ENCODE data around the gene DAPP1.

DAPP1 gene

DNA sequence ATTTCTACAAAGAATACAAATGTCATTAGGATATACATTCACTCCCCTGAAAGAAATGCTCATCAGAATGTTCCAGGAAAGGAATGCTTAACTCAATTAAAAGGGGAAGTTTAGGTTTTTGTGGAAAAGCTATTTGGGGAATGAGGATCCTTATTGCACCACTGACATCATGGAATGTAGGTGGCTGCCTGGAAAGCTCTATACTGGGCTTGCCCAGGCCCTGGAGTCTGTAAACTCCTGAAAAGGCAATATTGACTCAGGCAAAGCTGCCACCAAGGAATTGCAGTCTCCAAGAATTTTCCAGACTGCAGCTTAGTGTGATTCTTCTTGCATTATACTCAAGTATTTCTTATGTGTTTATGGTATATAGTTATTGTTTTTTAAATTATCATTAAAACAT, 15.7 kb downstream of the DAPP1 start:
- peaks cover 37% of the 10 kb centered on the region for H3K4me1 Mint-ChIP-seq
- DNase-seq (ENCODE audit: low spot score in 2 of 2) (no peak), ATAC-seq (ENCODE audit: low read depth) (no peak)
- H3K27me3 Mint-ChIP-seq: no peaks in the 10 kb centered on the region
- H3K36me3 Mint-ChIP-seq: peaks cover 30% of the 10 kb centered on the region
- H3K4me3 Mint-ChIP-seq: no peak overlapping the region
- H3K27ac Mint-ChIP-seq: peak overlapping the region; percentile 65
- no peaks in the 10 kb centered on the region for H3K9me3 Mint-ChIP-seq

DNA sequence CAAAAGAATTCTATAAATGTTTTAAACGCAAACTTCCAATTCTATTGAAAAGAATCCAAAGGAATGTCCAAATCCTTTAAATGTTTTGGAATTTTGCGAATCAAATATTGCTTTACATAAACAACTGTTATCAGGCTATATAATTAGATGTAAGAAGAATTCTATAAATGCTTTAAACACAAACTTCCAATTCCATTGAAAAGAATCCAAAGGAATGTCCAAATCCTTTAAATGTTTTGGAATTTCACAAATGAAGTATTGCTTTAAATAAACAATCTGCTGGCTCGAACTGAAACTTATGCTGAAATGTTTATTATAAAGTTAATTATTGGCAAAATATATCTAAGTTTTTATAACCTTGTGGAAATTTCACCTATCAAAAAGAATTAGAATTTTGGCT, 16.1 kb downstream of the DAPP1 start:
- Mint-ChIP-seq H3K27me3 (no peaks in the 10 kb centered on the region), H3K27ac (no peak overlapping the region), H3K36me3 (peaks cover 30% of the 10 kb centered on the region), H3K4me3 (no peak overlapping the region), H3K9me3 (no peaks in the 10 kb centered on the region), H3K4me1 (peaks cover 34% of the 10 kb centered on the region)
- ATAC-seq (ENCODE audit: low read depth) (no peak), DNase-seq (ENCODE audit: low spot score in 2 of 2) (no peak)

DNA sequence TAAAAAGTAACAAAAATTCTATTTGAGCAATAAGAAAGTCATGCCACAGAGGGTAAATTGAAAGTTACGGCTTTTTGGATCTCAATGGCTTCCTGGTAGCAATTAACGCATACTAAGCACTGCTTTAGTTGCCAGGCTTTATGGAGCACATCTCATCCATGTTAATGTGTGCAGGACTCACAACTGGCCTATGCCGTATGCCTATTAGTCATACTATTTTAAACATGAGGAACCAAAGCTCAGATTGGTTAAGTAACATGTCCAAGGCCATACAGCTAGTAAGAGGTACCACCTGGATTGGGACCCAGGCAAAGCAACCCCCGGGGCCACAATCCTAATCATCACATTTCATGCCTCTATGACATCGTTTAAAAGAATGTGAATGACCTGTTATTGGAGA, 17.1 kb downstream of the DAPP1 start:
- Mint-ChIP-seq H3K4me3 (no peak overlapping the region), H3K9me3 (no peaks in the 10 kb centered on the region), H3K27me3 (no peaks in the 10 kb centered on the region), H3K36me3 (peaks cover 29% of the 10 kb centered on the region), H3K4me1 (peaks cover 30% of the 10 kb centered on the region), H3K27ac (no peak overlapping the region)
- ATAC-seq (ENCODE audit: low read depth) (no peak), DNase-seq (ENCODE audit: low spot score in 2 of 2) (no peak)

DNA sequence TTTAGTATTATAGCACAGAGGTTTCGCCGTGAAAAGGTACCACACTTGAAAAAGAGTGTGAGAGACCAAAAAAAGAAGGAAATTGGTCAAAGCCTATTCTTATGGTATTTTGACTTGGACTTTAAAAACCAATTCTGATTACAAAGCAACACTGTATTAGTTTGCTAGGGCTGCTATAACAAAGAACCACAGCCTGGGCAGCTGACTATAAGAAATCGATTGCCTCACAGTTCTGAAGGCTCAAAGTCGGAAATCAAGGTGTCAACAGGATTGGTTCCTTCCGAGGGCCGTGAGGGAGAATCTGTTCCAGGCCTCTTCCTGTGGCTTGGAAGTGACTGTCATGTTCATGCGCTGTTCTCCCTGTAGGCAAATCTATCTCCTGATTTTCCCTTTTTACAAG, 17.9 kb downstream of the DAPP1 start:
- Mint-ChIP-seq H3K27me3 (no peaks in the 10 kb centered on the region), H3K9me3 (no peaks in the 10 kb centered on the region), H3K4me1 (peaks cover 30% of the 10 kb centered on the region), H3K4me3 (no peak overlapping the region), H3K27ac (no peak overlapping the region), H3K36me3 (peaks cover 36% of the 10 kb centered on the region)
- ATAC-seq (ENCODE audit: low read depth): no peak
- no peak for DNase-seq (ENCODE audit: low spot score in 2 of 2)

DNA sequence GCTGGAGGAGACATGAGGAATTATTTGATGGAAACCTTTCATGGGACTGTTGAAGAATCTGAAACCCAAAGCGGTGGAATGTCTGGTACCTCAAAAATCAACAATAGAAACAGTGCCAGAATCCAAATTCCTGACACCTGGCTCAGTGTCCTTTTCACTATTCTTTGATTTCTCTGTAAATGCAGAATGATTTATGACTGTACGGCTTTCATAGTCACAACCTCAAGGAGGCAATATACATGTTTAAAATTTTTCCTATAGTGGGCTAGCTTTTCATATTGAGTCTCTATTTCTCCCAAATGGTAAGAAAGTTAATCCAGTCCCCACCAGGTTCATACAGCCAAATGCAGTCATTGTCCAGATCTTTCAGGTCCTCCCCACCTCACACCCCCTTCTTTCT, 19.3 kb downstream of the DAPP1 start:
- peaks cover 35% of the 10 kb centered on the region for H3K36me3 Mint-ChIP-seq
- ATAC-seq (ENCODE audit: low read depth) (no peak), DNase-seq (ENCODE audit: low spot score in 2 of 2) (no peak)
- H3K9me3 Mint-ChIP-seq: no peaks in the 10 kb centered on the region
- no peaks in the 10 kb centered on the region for H3K27me3 Mint-ChIP-seq
- H3K27ac Mint-ChIP-seq: no peak overlapping the region
- H3K4me3 Mint-ChIP-seq: no peak overlapping the region
- H3K4me1 Mint-ChIP-seq: peaks cover 28% of the 10 kb centered on the region

DNA sequence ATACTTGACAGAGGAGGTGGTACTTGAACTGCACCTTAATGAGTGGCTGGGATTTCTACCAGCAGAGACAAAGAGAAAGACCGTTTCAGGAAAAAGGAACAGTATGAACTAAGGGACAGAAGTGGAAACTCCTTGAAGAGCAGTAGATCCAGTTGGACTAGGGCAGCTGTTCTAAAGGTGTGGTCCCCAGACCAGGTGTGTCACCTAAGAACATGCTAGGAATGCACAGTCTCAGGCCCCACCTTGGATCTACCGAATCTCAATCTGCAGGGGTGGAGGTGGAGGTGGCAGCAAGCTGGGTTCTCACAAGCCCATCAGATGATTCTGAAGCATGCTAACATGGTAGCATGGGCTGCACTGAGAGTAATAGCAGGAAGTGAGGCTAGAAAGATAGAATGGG, 22.3 kb downstream of the DAPP1 start:
- no peaks in the 10 kb centered on the region for H3K27me3 Mint-ChIP-seq
- peaks cover 23% of the 10 kb centered on the region for H3K4me1 Mint-ChIP-seq
- peaks cover 45% of the 10 kb centered on the region for H3K36me3 Mint-ChIP-seq
- H3K9me3 Mint-ChIP-seq: no peaks in the 10 kb centered on the region
- ATAC-seq (ENCODE audit: low read depth): no peak
- H3K4me3 Mint-ChIP-seq: no peak overlapping the region
- peak overlapping the region; percentile 36 for H3K27ac Mint-ChIP-seq
- DNase-seq (ENCODE audit: low spot score in 2 of 2): no peak

DNA sequence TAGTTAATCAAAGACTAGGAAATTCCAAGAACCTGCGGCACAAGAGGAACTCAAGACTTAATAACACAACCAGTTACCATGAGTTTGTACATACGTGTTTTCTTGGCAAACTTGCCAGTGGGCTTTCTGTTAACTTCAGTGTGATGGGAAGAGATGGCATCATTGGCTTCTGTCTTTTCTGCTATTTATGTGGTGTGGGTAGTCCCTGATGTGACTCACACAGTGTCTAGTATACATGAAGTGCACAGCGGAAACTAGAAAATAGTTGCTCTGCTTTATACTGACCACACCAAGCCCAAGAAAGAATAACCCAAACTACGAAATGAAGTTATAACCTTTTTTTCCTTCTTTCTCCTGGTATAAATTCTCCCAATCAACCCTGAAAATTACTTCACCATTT, 24.5 kb downstream of the DAPP1 start:
- no peak for ATAC-seq (ENCODE audit: low read depth)

DNA sequence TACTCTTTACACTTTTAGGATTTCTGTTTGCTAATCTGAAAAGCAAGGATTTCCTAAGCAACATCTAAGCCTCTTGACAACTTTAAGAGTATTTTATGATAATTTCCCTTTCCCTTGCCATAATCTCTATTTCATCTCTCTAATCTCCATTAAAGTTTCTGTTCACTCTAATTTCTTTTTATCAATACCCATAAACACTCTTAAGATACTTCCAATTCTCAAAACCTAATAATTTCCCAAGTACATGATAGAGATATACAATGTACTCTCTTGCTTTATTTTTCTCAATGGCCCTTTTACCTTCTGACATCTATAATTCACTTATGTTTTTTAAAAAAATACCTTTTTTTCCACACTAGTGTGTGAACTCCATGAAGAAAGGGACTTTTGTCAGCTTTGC, 26.8 kb downstream of the DAPP1 start:
- Mint-ChIP-seq H3K36me3 (peaks cover 34% of the 10 kb centered on the region), H3K4me3 (no peak overlapping the region), H3K27me3 (no peaks in the 10 kb centered on the region), H3K4me1 (peaks cover 29% of the 10 kb centered on the region), H3K27ac (no peak overlapping the region), H3K9me3 (no peaks in the 10 kb centered on the region)
- ATAC-seq (ENCODE audit: low read depth) (no peak), DNase-seq (ENCODE audit: low spot score in 2 of 2) (no peak)

More for the DNA sequence above, 24.5 kb downstream of the DAPP1 start:
- H3K4me3 Mint-ChIP-seq: no peak overlapping the region
- no peaks in the 10 kb centered on the region for H3K27me3 Mint-ChIP-seq
- peak overlapping the region; percentile 87 for H3K27ac Mint-ChIP-seq
- H3K4me1 Mint-ChIP-seq: peaks cover 27% of the 10 kb centered on the region
- H3K9me3 Mint-ChIP-seq: no peaks in the 10 kb centered on the region
- peaks cover 42% of the 10 kb centered on the region for H3K36me3 Mint-ChIP-seq
- no peak for DNase-seq (ENCODE audit: low spot score in 2 of 2)

DNA sequence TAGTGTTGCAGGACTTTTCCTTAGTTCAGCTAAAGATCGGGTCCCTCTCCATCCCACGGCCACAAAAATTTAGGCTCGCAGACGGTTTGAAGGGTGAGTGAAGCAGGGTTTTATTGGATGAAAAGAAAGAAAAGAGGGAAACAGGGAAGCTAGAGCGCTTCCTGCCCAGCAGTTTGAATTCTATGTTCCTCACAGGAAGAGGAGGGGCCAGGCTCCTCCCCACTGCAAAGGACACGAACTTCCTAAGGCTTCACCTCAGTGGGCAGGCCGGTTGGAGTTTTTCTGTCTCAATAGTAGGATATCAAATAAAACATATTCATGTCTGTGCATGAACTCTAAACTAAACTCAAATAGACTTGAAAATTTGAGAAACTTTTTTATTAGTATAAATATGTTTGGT, 27.4 kb downstream of the DAPP1 start:
- H3K27ac Mint-ChIP-seq: no peak overlapping the region

DNA sequence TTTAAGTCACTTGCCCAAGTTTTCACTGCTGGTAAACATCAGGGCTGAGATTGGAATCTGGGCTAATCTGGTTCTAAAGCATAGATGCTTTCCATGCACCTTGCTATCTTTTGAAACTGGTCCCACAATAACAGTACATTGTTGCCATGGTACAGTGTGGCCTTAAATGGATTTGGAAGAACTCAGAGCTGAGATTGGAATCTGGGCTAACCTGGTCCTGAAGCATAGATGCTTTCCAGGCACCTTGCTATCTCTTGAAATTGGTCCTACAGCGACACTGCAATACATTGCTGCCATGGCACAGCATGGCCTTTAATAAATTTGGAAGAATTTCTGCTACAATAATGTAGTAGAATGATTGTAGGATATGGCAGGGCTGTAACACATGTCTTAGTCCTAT, 28.6 kb downstream of the DAPP1 start:
- peaks cover 34% of the 10 kb centered on the region for H3K4me1 Mint-ChIP-seq
- peaks cover 23% of the 10 kb centered on the region for H3K36me3 Mint-ChIP-seq
- ATAC-seq (ENCODE audit: low read depth): no peak
- no peak overlapping the region for H3K4me3 Mint-ChIP-seq
- no peaks in the 10 kb centered on the region for H3K27me3 Mint-ChIP-seq
- peak overlapping the region; percentile 85 for H3K27ac Mint-ChIP-seq
- no peak for DNase-seq (ENCODE audit: low spot score in 2 of 2)
- no peaks in the 10 kb centered on the region for H3K9me3 Mint-ChIP-seq

More for the DNA sequence above, 27.4 kb downstream of the DAPP1 start:
- peaks cover 29% of the 10 kb centered on the region for H3K36me3 Mint-ChIP-seq
- H3K4me3 Mint-ChIP-seq: no peak overlapping the region
- H3K4me1 Mint-ChIP-seq: peaks cover 32% of the 10 kb centered on the region
- H3K9me3 Mint-ChIP-seq: no peaks in the 10 kb centered on the region
- ATAC-seq (ENCODE audit: low read depth) (no peak), DNase-seq (ENCODE audit: low spot score in 2 of 2) (no peak)
- H3K27me3 Mint-ChIP-seq: no peaks in the 10 kb centered on the region

DNA sequence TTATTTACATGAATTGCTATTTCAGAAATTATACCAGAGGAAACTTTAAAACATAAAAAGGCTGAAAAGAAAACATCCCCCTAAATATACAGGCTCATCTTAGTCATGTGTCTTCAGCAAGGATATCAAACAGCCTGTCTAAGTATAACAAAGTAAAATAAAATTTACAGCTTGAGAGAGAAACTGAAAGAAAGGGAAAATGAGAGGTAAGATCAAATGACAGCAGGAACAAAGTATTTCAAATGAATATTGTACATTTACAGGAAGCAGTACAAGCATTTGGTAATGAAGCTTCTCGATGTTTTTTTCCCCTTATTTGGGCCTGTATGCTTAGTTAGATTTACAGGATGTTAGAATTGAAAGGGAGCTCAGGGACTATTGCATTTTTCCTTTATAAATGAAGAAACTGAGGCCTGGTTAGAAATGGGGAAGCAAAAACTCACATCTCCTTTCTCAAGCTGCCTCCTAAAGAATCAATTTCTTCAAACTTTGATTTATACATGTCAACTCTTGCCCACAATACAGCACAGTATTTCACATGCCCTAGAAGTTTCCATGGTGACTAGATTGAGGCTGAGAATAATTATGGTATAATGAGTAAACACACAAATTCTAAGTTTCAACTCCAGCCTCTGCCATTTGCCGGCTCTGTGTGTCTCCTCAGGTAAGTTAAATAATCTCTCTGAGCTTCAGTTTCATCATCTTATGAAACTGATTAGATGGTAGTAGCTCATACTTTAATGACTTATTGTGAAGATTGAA, 29.3 kb downstream of the DAPP1 start:
- H3K4me3 Mint-ChIP-seq: no peak overlapping the region
- H3K27ac Mint-ChIP-seq: peak overlapping the region; percentile 85
- DNase-seq (ENCODE audit: low spot score in 2 of 2) (no peak), ATAC-seq (ENCODE audit: low read depth) (no peak)
- peaks cover 22% of the 10 kb centered on the region for H3K36me3 Mint-ChIP-seq
- no peaks in the 10 kb centered on the region for H3K27me3 Mint-ChIP-seq
- no peaks in the 10 kb centered on the region for H3K9me3 Mint-ChIP-seq
- peaks cover 35% of the 10 kb centered on the region for H3K4me1 Mint-ChIP-seq

DNA sequence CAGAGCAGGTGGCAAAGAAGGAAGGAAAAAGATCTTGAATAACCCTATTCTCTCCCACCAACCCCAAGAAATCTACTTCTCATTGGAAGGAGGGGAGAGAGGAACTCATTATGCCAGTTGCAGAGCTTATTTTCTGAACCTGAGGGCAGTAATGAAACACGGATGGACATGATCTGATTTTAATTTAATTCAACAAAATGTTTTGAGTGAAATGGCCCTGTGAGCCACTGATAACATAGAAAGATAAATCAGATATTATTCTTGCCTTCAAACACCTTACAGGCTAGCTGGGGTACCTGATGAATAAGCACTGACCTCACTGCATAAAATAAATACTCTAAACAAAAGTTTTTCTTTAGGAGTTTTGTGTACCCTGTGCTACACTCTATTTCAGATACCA, 30.3 kb downstream of the DAPP1 start:
- H3K4me3 Mint-ChIP-seq: no peak overlapping the region
- DNase-seq (ENCODE audit: low spot score in 2 of 2) (no peak), ATAC-seq (ENCODE audit: low read depth) (no peak)
- no peaks in the 10 kb centered on the region for H3K9me3 Mint-ChIP-seq
- H3K4me1 Mint-ChIP-seq: peaks cover 39% of the 10 kb centered on the region
- no peaks in the 10 kb centered on the region for H3K27me3 Mint-ChIP-seq
- peak overlapping the region; percentile 85 for H3K27ac Mint-ChIP-seq
- H3K36me3 Mint-ChIP-seq: peaks cover 13% of the 10 kb centered on the region

DNA sequence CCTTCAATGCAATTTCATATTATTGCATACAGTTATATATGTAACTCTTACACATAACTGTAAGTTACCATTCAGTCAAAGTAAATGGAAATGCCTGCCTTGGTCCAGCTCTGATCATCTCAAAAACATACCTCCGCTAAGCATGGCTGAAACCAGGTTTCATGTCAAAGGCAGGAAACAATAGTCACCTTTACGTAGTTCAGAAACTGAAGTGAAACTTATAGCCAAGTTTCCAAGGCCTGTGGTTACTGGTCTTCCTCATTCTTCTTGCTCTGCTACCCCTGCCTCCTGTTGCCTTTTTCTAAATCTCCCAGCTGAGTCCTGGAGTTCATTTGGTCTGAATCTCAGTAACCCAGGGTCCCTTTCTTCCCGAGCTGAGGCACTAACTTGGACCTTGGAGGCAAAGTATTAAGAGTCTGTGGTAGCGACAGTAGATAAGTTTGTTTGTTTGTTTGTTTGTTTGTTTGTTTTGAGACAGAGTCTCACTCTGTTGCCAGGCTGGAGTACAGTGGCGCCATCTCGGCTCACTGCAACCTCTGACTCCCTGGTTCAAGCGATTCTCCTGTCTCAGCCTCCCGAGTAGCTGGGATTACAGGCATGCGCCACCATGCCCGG, 30.8 kb downstream of the DAPP1 start:
- DNase-seq (ENCODE audit: low spot score in 2 of 2): peak; percentile 18 to 55
- H3K36me3 Mint-ChIP-seq: peaks cover 8% of the 10 kb centered on the region

DNA sequence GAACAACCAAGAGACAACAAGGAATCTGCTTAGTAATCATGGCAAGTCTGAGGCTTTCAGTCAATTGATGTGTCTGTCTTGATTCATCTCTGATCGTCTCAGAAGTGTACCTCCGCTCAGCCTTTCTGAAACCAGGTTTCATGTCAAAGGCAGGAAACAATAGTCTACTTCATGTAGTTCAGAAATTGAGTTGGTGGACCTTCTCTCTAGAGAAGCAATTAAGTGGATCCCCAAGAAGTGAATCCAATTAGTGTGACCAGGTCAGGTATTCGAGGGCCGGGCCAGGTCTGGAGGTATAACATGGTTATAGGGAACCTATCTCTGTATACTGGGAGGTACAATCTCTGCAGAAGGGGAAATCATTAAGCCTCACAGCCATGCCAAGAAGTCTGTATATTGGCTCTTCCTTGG, 32.0 kb downstream of the DAPP1 start:
- Mint-ChIP-seq H3K27me3 (no peaks in the 10 kb centered on the region), H3K27ac (peak overlapping the region; percentile 85), H3K4me3 (no peak overlapping the region), H3K36me3 (peaks cover 4% of the 10 kb centered on the region), H3K4me1 (peaks cover 37% of the 10 kb centered on the region), H3K9me3 (no peaks in the 10 kb centered on the region)
- no peak for ATAC-seq (ENCODE audit: low read depth)
- no peak for DNase-seq (ENCODE audit: low spot score in 2 of 2)

More for the DNA sequence above, 30.8 kb downstream of the DAPP1 start:
- peak overlapping the region; percentile 85 for H3K27ac Mint-ChIP-seq
- H3K27me3 Mint-ChIP-seq: no peaks in the 10 kb centered on the region
- peak; percentile 86 for ATAC-seq (ENCODE audit: low read depth)
- peak overlapping the region; percentile 16 for H3K4me3 Mint-ChIP-seq
- no peaks in the 10 kb centered on the region for H3K9me3 Mint-ChIP-seq
- H3K4me1 Mint-ChIP-seq: peaks cover 40% of the 10 kb centered on the region
